Measurements from ENCODE around the gene SHISA8.
A peak's percentile ranks its signal among the peaks of the same experiment; 100 is the strongest.

Gene SHISA8

GRCh38 chr22:41933411-41934177, 18.7 kb upstream of the SHISA8 start:
- DNase-seq (ENCODE audit: low read depth in 2 of 2), result no peak

GRCh38 chr22:41932353-41932752, 17.5 kb upstream of the SHISA8 start:
- DNase-seq (ENCODE audit: low read depth in 2 of 2), result no peak

GRCh38 chr22:41931701-41932269, 16.9 kb upstream of the SHISA8 start:
- no peak for DNase-seq (ENCODE audit: low read depth in 2 of 2)

- no peak for DNase-seq (ENCODE audit: low read depth in 2 of 2)
Measured at GRCh38 chr22:41929418-41929810, 14.5 kb upstream of the SHISA8 start.

- no peak for DNase-seq (ENCODE audit: low read depth in 2 of 2)
Measured at GRCh38 chr22:41928593-41929417, 13.9 kb upstream of the SHISA8 start.

GRCh38 chr22:41927813-41928212, 12.9 kb upstream of the SHISA8 start:
- no peak for DNase-seq (ENCODE audit: low read depth in 2 of 2)

- peak; percentile 51 to 70 for DNase-seq (ENCODE audit: low read depth in 2 of 2)
Measured at GRCh38 chr22:41925783-41926460, 11.0 kb upstream of the SHISA8 start.

GRCh38 chr22:41923595-41924276, 8.9 kb upstream of the SHISA8 start:
- no peak for DNase-seq (ENCODE audit: low read depth in 2 of 2)

GRCh38 chr22:41922940-41923594, 8.2 kb upstream of the SHISA8 start:
- no peak for DNase-seq (ENCODE audit: low read depth in 2 of 2)

GRCh38 chr22:41922328-41922727, 7.5 kb upstream of the SHISA8 start:
- no peak for DNase-seq (ENCODE audit: low read depth in 2 of 2)

GRCh38 chr22:41920271-41920976, 5.5 kb upstream of the SHISA8 start:
- DNase-seq (ENCODE audit: low read depth in 2 of 2), result no peak

GRCh38 chr22:41919357-41920224, 4.7 kb upstream of the SHISA8 start:
- DNase-seq (ENCODE audit: low read depth in 2 of 2), result no peak

- DNase-seq (ENCODE audit: low read depth in 2 of 2), result no peak
Measured at GRCh38 chr22:41917903-41918791, 3.3 kb upstream of the SHISA8 start.

GRCh38 chr22:41917375-41917902, 2.6 kb upstream of the SHISA8 start:
- no peak for DNase-seq (ENCODE audit: low read depth in 2 of 2)

- DNase-seq (ENCODE audit: low read depth in 2 of 2), result no peak
Measured at GRCh38 chr22:41916745-41917358, 2.0 kb upstream of the SHISA8 start.

GRCh38 chr22:41915786-41916493, 1.1 kb upstream of the SHISA8 start:
- DNase-seq (ENCODE audit: low read depth in 2 of 2), result no peak

GRCh38 chr22:41914611-41915034, 251 bp downstream of the SHISA8 start:
- no peak for DNase-seq (ENCODE audit: low read depth in 2 of 2)
